ENCODE data around the gene PTPRG.

Gene PTPRG

GRCh38 chr3:61875976-61876671, 314.8 kb downstream of the PTPRG start:
- Mint-ChIP-seq H3K27ac (no peak overlapping the region), H3K4me3 (no peak overlapping the region)

GRCh38 chr3:61876797-61877196, 315.4 kb downstream of the PTPRG start:
- no peaks in the 10 kb centered on the region for H3K27me3 Mint-ChIP-seq
- H3K9me3 Mint-ChIP-seq: no peaks in the 10 kb centered on the region
- intact Hi-C loops (cut with micrococcal nuclease): no loop called here
- no peak overlapping the region for H3K27ac Mint-ChIP-seq
- H3K36me3 Mint-ChIP-seq (ENCODE audit: low read depth): no peaks in the 10 kb centered on the region
- no peak overlapping the region for H3K4me3 Mint-ChIP-seq
- no peaks in the 10 kb centered on the region for H3K4me1 Mint-ChIP-seq (ENCODE audit: low read depth)

More at GRCh38 chr3:61875976-61876671, 314.8 kb downstream of the PTPRG start:
- H3K36me3 Mint-ChIP-seq (ENCODE audit: low read depth): no peaks in the 10 kb centered on the region
- intact Hi-C loops (cut with micrococcal nuclease): no loop called here
- no peaks in the 10 kb centered on the region for H3K9me3 Mint-ChIP-seq
- no peaks in the 10 kb centered on the region for H3K4me1 Mint-ChIP-seq (ENCODE audit: low read depth)
- H3K27me3 Mint-ChIP-seq: no peaks in the 10 kb centered on the region

- intact Hi-C loops (cut with micrococcal nuclease): no loop called here
- Mint-ChIP-seq H3K36me3 (ENCODE audit: low read depth) (no peaks in the 10 kb centered on the region), H3K4me3 (no peak overlapping the region), H3K9me3 (no peaks in the 10 kb centered on the region), H3K27me3 (no peaks in the 10 kb centered on the region), H3K27ac (no peak overlapping the region), H3K4me1 (ENCODE audit: low read depth) (no peaks in the 10 kb centered on the region)
Measured at GRCh38 chr3:61877359-61878138, 316.2 kb downstream of the PTPRG start.

GRCh38 chr3:61882253-61882652, 320.9 kb downstream of the PTPRG start:
- H3K36me3 Mint-ChIP-seq (ENCODE audit: low read depth): no peaks in the 10 kb centered on the region
- no peaks in the 10 kb centered on the region for H3K9me3 Mint-ChIP-seq
- H3K27ac Mint-ChIP-seq: no peak overlapping the region
- no peaks in the 10 kb centered on the region for H3K4me1 Mint-ChIP-seq (ENCODE audit: low read depth)
- intact Hi-C loops (cut with micrococcal nuclease): no loop called here
- H3K4me3 Mint-ChIP-seq: no peak overlapping the region
- no peaks in the 10 kb centered on the region for H3K27me3 Mint-ChIP-seq

- H3K27me3 Mint-ChIP-seq: no peaks in the 10 kb centered on the region
- no peak overlapping the region for H3K27ac Mint-ChIP-seq
- no peaks in the 10 kb centered on the region for H3K36me3 Mint-ChIP-seq (ENCODE audit: low read depth)
- no peaks in the 10 kb centered on the region for H3K4me1 Mint-ChIP-seq (ENCODE audit: low read depth)
- intact Hi-C loops (cut with micrococcal nuclease): no loop called here
- H3K9me3 Mint-ChIP-seq: no peaks in the 10 kb centered on the region
- H3K4me3 Mint-ChIP-seq: no peak overlapping the region
Measured at GRCh38 chr3:61884794-61885193, 323.4 kb downstream of the PTPRG start.

- no peak overlapping the region for H3K4me3 Mint-ChIP-seq
- no peaks in the 10 kb centered on the region for H3K27me3 Mint-ChIP-seq
- no peaks in the 10 kb centered on the region for H3K36me3 Mint-ChIP-seq (ENCODE audit: low read depth)
- no peak overlapping the region for H3K27ac Mint-ChIP-seq
- no peaks in the 10 kb centered on the region for H3K9me3 Mint-ChIP-seq
- intact Hi-C loops (cut with micrococcal nuclease): no loop called here
- no peaks in the 10 kb centered on the region for H3K4me1 Mint-ChIP-seq (ENCODE audit: low read depth)
Measured at GRCh38 chr3:61885414-61885813, 324.0 kb downstream of the PTPRG start.

GRCh38 chr3:61887206-61887605, 325.8 kb downstream of the PTPRG start:
- Mint-ChIP-seq H3K4me3 (no peak overlapping the region), H3K27me3 (no peaks in the 10 kb centered on the region), H3K9me3 (no peaks in the 10 kb centered on the region), H3K4me1 (ENCODE audit: low read depth) (no peaks in the 10 kb centered on the region), H3K27ac (no peak overlapping the region), H3K36me3 (ENCODE audit: low read depth) (no peaks in the 10 kb centered on the region)
- intact Hi-C loops (cut with micrococcal nuclease): no loop called here

GRCh38 chr3:61889259-61889658, 327.9 kb downstream of the PTPRG start:
- no peaks in the 10 kb centered on the region for H3K27me3 Mint-ChIP-seq
- intact Hi-C loops (cut with micrococcal nuclease): no loop called here
- H3K36me3 Mint-ChIP-seq (ENCODE audit: low read depth): no peaks in the 10 kb centered on the region
- H3K9me3 Mint-ChIP-seq: no peaks in the 10 kb centered on the region
- no peaks in the 10 kb centered on the region for H3K4me1 Mint-ChIP-seq (ENCODE audit: low read depth)
- no peak overlapping the region for H3K27ac Mint-ChIP-seq
- H3K4me3 Mint-ChIP-seq: no peak overlapping the region

- Mint-ChIP-seq H3K9me3 (no peaks in the 10 kb centered on the region), H3K36me3 (ENCODE audit: low read depth) (no peaks in the 10 kb centered on the region), H3K27ac (no peak overlapping the region), H3K4me3 (no peak overlapping the region), H3K4me1 (ENCODE audit: low read depth) (no peaks in the 10 kb centered on the region), H3K27me3 (no peaks in the 10 kb centered on the region)
- intact Hi-C loops (cut with micrococcal nuclease): no loop called here
Measured at GRCh38 chr3:61890167-61890566, 328.8 kb downstream of the PTPRG start.

GRCh38 chr3:61890586-61890985, 329.2 kb downstream of the PTPRG start:
- no peaks in the 10 kb centered on the region for H3K27me3 Mint-ChIP-seq
- no peaks in the 10 kb centered on the region for H3K9me3 Mint-ChIP-seq
- H3K36me3 Mint-ChIP-seq (ENCODE audit: low read depth): no peaks in the 10 kb centered on the region
- H3K4me3 Mint-ChIP-seq: no peak overlapping the region
- no peaks in the 10 kb centered on the region for H3K4me1 Mint-ChIP-seq (ENCODE audit: low read depth)
- intact Hi-C loops (cut with micrococcal nuclease): no loop called here
- H3K27ac Mint-ChIP-seq: no peak overlapping the region

GRCh38 chr3:61892891-61893290, 331.5 kb downstream of the PTPRG start:
- no peaks in the 10 kb centered on the region for H3K4me1 Mint-ChIP-seq (ENCODE audit: low read depth)
- H3K9me3 Mint-ChIP-seq: no peaks in the 10 kb centered on the region
- intact Hi-C loops (cut with micrococcal nuclease): no loop called here
- H3K4me3 Mint-ChIP-seq: no peak overlapping the region
- H3K36me3 Mint-ChIP-seq (ENCODE audit: low read depth): no peaks in the 10 kb centered on the region
- H3K27ac Mint-ChIP-seq: no peak overlapping the region
- no peaks in the 10 kb centered on the region for H3K27me3 Mint-ChIP-seq

GRCh38 chr3:61893840-61894566, 332.6 kb downstream of the PTPRG start:
- Mint-ChIP-seq H3K27me3 (no peaks in the 10 kb centered on the region), H3K36me3 (ENCODE audit: low read depth) (no peaks in the 10 kb centered on the region), H3K9me3 (no peaks in the 10 kb centered on the region), H3K4me1 (ENCODE audit: low read depth) (no peaks in the 10 kb centered on the region), H3K4me3 (no peak overlapping the region), H3K27ac (no peak overlapping the region)
- intact Hi-C loops (cut with micrococcal nuclease): no loop called here

- intact Hi-C loops (cut with micrococcal nuclease): no loop called here
- Mint-ChIP-seq H3K4me3 (no peak overlapping the region), H3K27me3 (no peaks in the 10 kb centered on the region), H3K4me1 (ENCODE audit: low read depth) (no peaks in the 10 kb centered on the region), H3K36me3 (ENCODE audit: low read depth) (no peaks in the 10 kb centered on the region), H3K27ac (no peak overlapping the region), H3K9me3 (no peaks in the 10 kb centered on the region)
Measured at GRCh38 chr3:61894988-61895935, 333.9 kb downstream of the PTPRG start.

All from dendritic cell treated with granulocyte-macrophage colony-stimulating factor and Interleukin-4, amounts not matched to agents 40 ng/mL and 50 ng/mL, for 4 days (primary cell).